ENCODE measurements around the gene OGDH.
"Not testable (repeated sequence)": the region's sequence is repeated elsewhere in the genome, so short reads cannot be mapped to it uniquely, and the experiment has no call there.

Gene OGDH

GRCh38 chr7:44712012-44712411 is 105.6 kb downstream of the OGDH start:
- Histone ChIP-seq H3K27ac (ENCODE audit: low read depth, low read length) (no peak overlapping the region), H3K9ac (ENCODE audit: low read depth in 1 of 2, low read length in 2 of 2) (no peak overlapping the region), H3K4me3 (ENCODE audit: low read depth in 1 of 2, low read length in 2 of 2) (no peak overlapping the region), H3K9me3 (ENCODE audit: control insufficient read depth in 1 of 2, low read length in 2 of 2) (no peaks in the 10 kb centered on the region), H3K36me3 (ENCODE audit: control insufficient read depth in 1 of 2, insufficient read depth in 2 of 2, low read length in 2 of 2) (peaks cover 23 to 33% of the 10 kb centered on the region in 2 donors), H3K4me1 (ENCODE audit: control insufficient read depth in 1 of 2, insufficient read depth in 2 of 2, low read length in 2 of 2) (no peaks in the 10 kb centered on the region), H3K27me3 (ENCODE audit: control insufficient read depth in 1 of 2, insufficient read depth in 2 of 2, low read length in 2 of 2) (no peaks in the 10 kb centered on the region)

- no peaks in the 10 kb centered on the region for H3K4me1 ChIP-seq (ENCODE audit: control insufficient read depth in 1 of 2, insufficient read depth in 2 of 2, low read length in 2 of 2)
- no peaks in the 10 kb centered on the region for H3K9me3 ChIP-seq (ENCODE audit: control insufficient read depth in 1 of 2, low read length in 2 of 2)
- H3K9ac ChIP-seq (ENCODE audit: low read depth in 1 of 2, low read length in 2 of 2) = no peak overlapping the region
- H3K36me3 ChIP-seq (ENCODE audit: control insufficient read depth in 1 of 2, insufficient read depth in 2 of 2, low read length in 2 of 2) = peaks cover 12 to 22% of the 10 kb centered on the region in 2 donors
- H3K27me3 ChIP-seq (ENCODE audit: control insufficient read depth in 1 of 2, insufficient read depth in 2 of 2, low read length in 2 of 2) = no peaks in the 10 kb centered on the region
- H3K27ac ChIP-seq (ENCODE audit: low read depth, low read length) = no peak overlapping the region
- no peak overlapping the region for H3K4me3 ChIP-seq (ENCODE audit: low read depth in 1 of 2, low read length in 2 of 2)
These were observed 106.7 kb downstream of the OGDH start for GRCh38 chr7:44713141-44713540.

- peaks cover 9 to 15% of the 10 kb centered on the region in 2 donors for H3K36me3 ChIP-seq (ENCODE audit: control insufficient read depth in 1 of 2, insufficient read depth in 2 of 2, low read length in 2 of 2)
- H3K27ac ChIP-seq (ENCODE audit: low read depth, low read length) = no peak overlapping the region
- H3K27me3 ChIP-seq (ENCODE audit: control insufficient read depth in 1 of 2, insufficient read depth in 2 of 2, low read length in 2 of 2) = no peaks in the 10 kb centered on the region
- no peak overlapping the region for H3K4me3 ChIP-seq (ENCODE audit: low read depth in 1 of 2, low read length in 2 of 2)
- no peaks in the 10 kb centered on the region for H3K9me3 ChIP-seq (ENCODE audit: control insufficient read depth in 1 of 2, low read length in 2 of 2)
- no peaks in the 10 kb centered on the region for H3K4me1 ChIP-seq (ENCODE audit: control insufficient read depth in 1 of 2, insufficient read depth in 2 of 2, low read length in 2 of 2)
- H3K9ac ChIP-seq (ENCODE audit: low read depth in 1 of 2, low read length in 2 of 2) = no peak overlapping the region
These were observed 107.4 kb downstream of the OGDH start for GRCh38 chr7:44713680-44714335.

- Histone ChIP-seq H3K36me3 (ENCODE audit: control insufficient read depth in 1 of 2, insufficient read depth in 2 of 2, low read length in 2 of 2) (no peaks in the 10 kb centered on the region), H3K4me3 (ENCODE audit: low read depth in 1 of 2, low read length in 2 of 2) (no peak overlapping the region), H3K27me3 (ENCODE audit: control insufficient read depth in 1 of 2, insufficient read depth in 2 of 2, low read length in 2 of 2) (no peaks in the 10 kb centered on the region), H3K4me1 (ENCODE audit: control insufficient read depth in 1 of 2, insufficient read depth in 2 of 2, low read length in 2 of 2) (no peaks in the 10 kb centered on the region), H3K27ac (ENCODE audit: low read depth, low read length) (no peak overlapping the region), H3K9ac (ENCODE audit: low read depth in 1 of 2, low read length in 2 of 2) (no peak overlapping the region), H3K9me3 (ENCODE audit: control insufficient read depth in 1 of 2, low read length in 2 of 2) (no peaks in the 10 kb centered on the region)
These were observed 109.8 kb downstream of the OGDH start for GRCh38 chr7:44716205-44716604.

GRCh38 chr7:44720301-44720700 is 113.9 kb downstream of the OGDH start:
- Histone ChIP-seq H3K27me3 (ENCODE audit: control insufficient read depth in 1 of 2, insufficient read depth in 2 of 2, low read length in 2 of 2) (no peaks in the 10 kb centered on the region), H3K27ac (ENCODE audit: low read depth, low read length) (no peak overlapping the region), H3K4me3 (ENCODE audit: low read depth in 1 of 2, low read length in 2 of 2) (no peak overlapping the region), H3K9me3 (ENCODE audit: control insufficient read depth in 1 of 2, low read length in 2 of 2) (no peaks in the 10 kb centered on the region), H3K36me3 (ENCODE audit: control insufficient read depth in 1 of 2, insufficient read depth in 2 of 2, low read length in 2 of 2) (no peaks in the 10 kb centered on the region), H3K9ac (ENCODE audit: low read depth in 1 of 2, low read length in 2 of 2) (no peak overlapping the region), H3K4me1 (ENCODE audit: control insufficient read depth in 1 of 2, insufficient read depth in 2 of 2, low read length in 2 of 2) (no peaks in the 10 kb centered on the region)

GRCh38 chr7:44724276-44724675 is 117.8 kb downstream of the OGDH start:
- Histone ChIP-seq H3K27me3 (ENCODE audit: control insufficient read depth in 1 of 2, insufficient read depth in 2 of 2, low read length in 2 of 2) (no peaks in the 10 kb centered on the region), H3K9me3 (ENCODE audit: control insufficient read depth in 1 of 2, low read length in 2 of 2) (no peaks in the 10 kb centered on the region), H3K27ac (ENCODE audit: low read depth, low read length) (no peak overlapping the region), H3K36me3 (ENCODE audit: control insufficient read depth in 1 of 2, insufficient read depth in 2 of 2, low read length in 2 of 2) (no peaks in the 10 kb centered on the region), H3K4me1 (ENCODE audit: control insufficient read depth in 1 of 2, insufficient read depth in 2 of 2, low read length in 2 of 2) (peaks cover 3 to 5% of the 10 kb centered on the region in 2 donors), H3K9ac (ENCODE audit: low read depth in 1 of 2, low read length in 2 of 2) (no peak overlapping the region), H3K4me3 (ENCODE audit: low read depth in 1 of 2, low read length in 2 of 2) (no peak overlapping the region)

- H3K27me3 ChIP-seq (ENCODE audit: control insufficient read depth in 1 of 2, insufficient read depth in 2 of 2, low read length in 2 of 2); H3K9me3 ChIP-seq (ENCODE audit: control insufficient read depth in 1 of 2, low read length in 2 of 2); H3K4me1 ChIP-seq (ENCODE audit: control insufficient read depth in 1 of 2, insufficient read depth in 2 of 2, low read length in 2 of 2); H3K4me3 ChIP-seq (ENCODE audit: low read depth in 1 of 2, low read length in 2 of 2); H3K27ac ChIP-seq (ENCODE audit: low read depth, low read length); H3K9ac ChIP-seq (ENCODE audit: low read depth in 1 of 2, low read length in 2 of 2); H3K36me3 ChIP-seq (ENCODE audit: control insufficient read depth in 1 of 2, insufficient read depth in 2 of 2, low read length in 2 of 2): not testable (repeated sequence)
These were observed 119.8 kb downstream of the OGDH start for GRCh38 chr7:44726250-44726649.

GRCh38 chr7:44727158-44727936 is 120.9 kb downstream of the OGDH start:
- no peaks in the 10 kb centered on the region for H3K27me3 ChIP-seq (ENCODE audit: control insufficient read depth in 1 of 2, insufficient read depth in 2 of 2, low read length in 2 of 2)
- H3K4me3 ChIP-seq (ENCODE audit: low read depth in 1 of 2, low read length in 2 of 2) = no peak overlapping the region
- peaks cover 3 to 5% of the 10 kb centered on the region in 2 donors for H3K4me1 ChIP-seq (ENCODE audit: control insufficient read depth in 1 of 2, insufficient read depth in 2 of 2, low read length in 2 of 2)
- no peaks in the 10 kb centered on the region for H3K9me3 ChIP-seq (ENCODE audit: control insufficient read depth in 1 of 2, low read length in 2 of 2)
- H3K27ac ChIP-seq (ENCODE audit: low read depth, low read length) = no peak overlapping the region
- no peaks in the 10 kb centered on the region for H3K36me3 ChIP-seq (ENCODE audit: control insufficient read depth in 1 of 2, insufficient read depth in 2 of 2, low read length in 2 of 2)
- no peak overlapping the region for H3K9ac ChIP-seq (ENCODE audit: low read depth in 1 of 2, low read length in 2 of 2)

- H3K9me3 ChIP-seq (ENCODE audit: control insufficient read depth in 1 of 2, low read length in 2 of 2) = no peaks in the 10 kb centered on the region
- H3K4me1 ChIP-seq (ENCODE audit: control insufficient read depth in 1 of 2, insufficient read depth in 2 of 2, low read length in 2 of 2) = peaks cover 3 to 5% of the 10 kb centered on the region in 2 donors
- no peak overlapping the region for H3K9ac ChIP-seq (ENCODE audit: low read depth in 1 of 2, low read length in 2 of 2)
- no peak overlapping the region for H3K4me3 ChIP-seq (ENCODE audit: low read depth in 1 of 2, low read length in 2 of 2)
- H3K27ac ChIP-seq (ENCODE audit: low read depth, low read length) = no peak overlapping the region
- no peaks in the 10 kb centered on the region for H3K36me3 ChIP-seq (ENCODE audit: control insufficient read depth in 1 of 2, insufficient read depth in 2 of 2, low read length in 2 of 2)
- H3K27me3 ChIP-seq (ENCODE audit: control insufficient read depth in 1 of 2, insufficient read depth in 2 of 2, low read length in 2 of 2) = no peaks in the 10 kb centered on the region
These were observed 121.5 kb downstream of the OGDH start for GRCh38 chr7:44727937-44728262.

- Histone ChIP-seq H3K27me3 (ENCODE audit: control insufficient read depth in 1 of 2, insufficient read depth in 2 of 2, low read length in 2 of 2) (no peaks in the 10 kb centered on the region), H3K27ac (ENCODE audit: low read depth, low read length) (no peak overlapping the region), H3K36me3 (ENCODE audit: control insufficient read depth in 1 of 2, insufficient read depth in 2 of 2, low read length in 2 of 2) (no peaks in the 10 kb centered on the region), H3K9me3 (ENCODE audit: control insufficient read depth in 1 of 2, low read length in 2 of 2) (no peaks in the 10 kb centered on the region), H3K9ac (ENCODE audit: low read depth in 1 of 2, low read length in 2 of 2) (no peak overlapping the region), H3K4me1 (ENCODE audit: control insufficient read depth in 1 of 2, insufficient read depth in 2 of 2, low read length in 2 of 2) (peaks cover 3 to 5% of the 10 kb centered on the region in 2 donors), H3K4me3 (ENCODE audit: low read depth in 1 of 2, low read length in 2 of 2) (no peak overlapping the region)
These were observed 123.6 kb downstream of the OGDH start for GRCh38 chr7:44729949-44730590.

All from duodenal mucosa (tissue), 2 donors.